ENCODE measurements around the gene TOB1.

DNA sequence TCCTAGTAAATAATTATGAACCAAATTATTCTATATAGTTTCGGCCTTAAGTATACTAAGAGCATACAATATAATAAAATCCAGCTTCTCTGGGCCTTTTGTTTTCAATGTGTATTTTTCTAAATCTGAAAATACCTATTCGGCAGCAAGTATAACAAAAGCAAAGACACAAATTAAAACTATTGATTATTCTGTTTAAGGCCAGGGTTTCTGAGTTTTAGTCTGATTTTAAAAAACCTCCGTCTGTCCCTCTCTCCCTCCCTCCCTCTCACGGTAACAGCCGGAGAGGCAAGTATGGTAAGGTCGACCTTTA is 1.5 kb downstream of the TOB1 start:
- TF ChIP-seq, protein P1, sequence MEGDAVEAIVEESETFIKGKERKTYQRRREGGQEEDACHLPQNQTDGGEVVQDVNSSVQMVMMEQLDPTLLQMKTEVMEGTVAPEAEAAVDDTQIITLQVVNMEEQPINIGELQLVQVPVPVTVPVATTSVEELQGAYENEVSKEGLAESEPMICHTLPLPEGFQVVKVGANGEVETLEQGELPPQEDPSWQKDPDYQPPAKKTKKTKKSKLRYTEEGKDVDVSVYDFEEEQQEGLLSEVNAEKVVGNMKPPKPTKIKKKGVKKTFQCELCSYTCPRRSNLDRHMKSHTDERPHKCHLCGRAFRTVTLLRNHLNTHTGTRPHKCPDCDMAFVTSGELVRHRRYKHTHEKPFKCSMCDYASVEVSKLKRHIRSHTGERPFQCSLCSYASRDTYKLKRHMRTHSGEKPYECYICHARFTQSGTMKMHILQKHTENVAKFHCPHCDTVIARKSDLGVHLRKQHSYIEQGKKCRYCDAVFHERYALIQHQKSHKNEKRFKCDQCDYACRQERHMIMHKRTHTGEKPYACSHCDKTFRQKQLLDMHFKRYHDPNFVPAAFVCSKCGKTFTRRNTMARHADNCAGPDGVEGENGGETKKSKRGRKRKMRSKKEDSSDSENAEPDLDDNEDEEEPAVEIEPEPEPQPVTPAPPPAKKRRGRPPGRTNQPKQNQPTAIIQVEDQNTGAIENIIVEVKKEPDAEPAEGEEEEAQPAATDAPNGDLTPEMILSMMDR (IDR thresholded peaks at IDR 0.05) = no peak
- TF ChIP-seq POLR2A (IDR thresholded peaks at IDR 0.05) = no peak

All from stomach (tissue), 4 donors.